Endothelial cell of umbilical vein (primary cell): ENCODE data around the gene CIITA.

Experiments
- CTCF ChIP-seq, 2 donors: IDR thresholded peaks; 1 replicate in 1 of 2; 2 replicates in 1 of 2; pipeline ENCODE4 v1.5.1; 2011; ENCODE audit warnings: low read length in 2 of 2, mild to moderate bottlenecking in 2 of 2, moderate library complexity in 2 of 2, control low read depth in 1 of 2, inconsistent platforms in 1 of 2, low read depth in 1 of 2; ENCODE audit not compliant: insufficient read depth in 1 of 2; ENCODE audit errors: extremely low read depth in 1 of 2
- EZH2 ChIP-seq: IDR thresholded peaks from 2 replicates; pipeline ENCODE4 v1.6.1; 2012; ENCODE audit warnings: borderline replicate concordance, low read depth, mild to moderate bottlenecking, moderate library complexity, low read length, inconsistent platforms; ENCODE audit not compliant: severe bottlenecking
- POLR2A ChIP-seq: IDR thresholded peaks from 2 replicates; pipeline ENCODE4 v1.6.1; 2012; ENCODE audit warnings: low read depth, mild to moderate bottlenecking, control low read depth, low read length

- no peak for TF ChIP-seq POLR2A
- TF ChIP-seq CTCF (IDR thresholded peaks at IDR 0.05; ENCODE audit: extremely low read depth in 1 of 2, insufficient read depth in 1 of 2, low read depth in 1 of 2, low read length in 2 of 2), result no peak
- no peak for TF ChIP-seq EZH2
These were observed 6.7 kb upstream of the CIITA start for GRCh38 chr16:10870137-10870776.
